Measurements from ENCODE around the gene ATP1B3. TPM values are rescaled to one million over a fixed set of nuclear protein-coding genes. Genes with fewer than 3 reads are reported as not detected.
"Not testable (repeated sequence)": the region's sequence is repeated elsewhere in the genome, so short reads cannot be mapped to it uniquely, and the experiment has no call there.

The ATP1B3 gene
- total RNA-seq, 4 donors from 2014 or later: 48.7 to 270 (median 228) TPM

DNA sequence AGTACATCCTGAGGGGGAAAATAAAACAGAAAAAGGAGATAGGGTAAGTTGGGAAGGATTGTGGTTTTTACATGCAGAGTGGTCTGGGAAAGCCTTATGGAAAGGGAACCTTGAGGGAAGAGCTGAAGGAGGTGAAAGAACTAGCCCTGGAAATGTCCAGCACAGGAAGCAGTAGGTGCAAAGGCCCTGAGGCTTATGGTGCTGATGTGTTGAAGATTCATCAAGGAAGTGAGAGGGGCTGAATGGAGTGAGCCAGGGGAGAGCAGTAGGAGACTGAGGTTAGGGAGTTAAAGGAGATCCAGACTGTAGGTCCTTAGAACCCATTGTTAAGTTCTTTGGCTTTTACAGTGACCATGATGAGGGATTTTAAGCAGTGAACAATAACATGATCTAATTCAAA is 33.0 kb downstream of the ATP1B3 start:
- Histone ChIP-seq H3K27ac (no peak overlapping the region), H3K4me3 (no peak overlapping the region), H3K9me3 (no peaks in the 10 kb centered on the region), H3K36me3 (peaks cover 0 to 65% (median 0%) of the 10 kb centered on the region in 3 donors), H3K27me3 (no peaks in the 10 kb centered on the region), H3K4me1 (no peaks in the 10 kb centered on the region)
- no peak for DNase-seq
- TF ChIP-seq POLR2A (IDR thresholded peaks at IDR 0.05): no peak
- TF ChIP-seq, protein P1, sequence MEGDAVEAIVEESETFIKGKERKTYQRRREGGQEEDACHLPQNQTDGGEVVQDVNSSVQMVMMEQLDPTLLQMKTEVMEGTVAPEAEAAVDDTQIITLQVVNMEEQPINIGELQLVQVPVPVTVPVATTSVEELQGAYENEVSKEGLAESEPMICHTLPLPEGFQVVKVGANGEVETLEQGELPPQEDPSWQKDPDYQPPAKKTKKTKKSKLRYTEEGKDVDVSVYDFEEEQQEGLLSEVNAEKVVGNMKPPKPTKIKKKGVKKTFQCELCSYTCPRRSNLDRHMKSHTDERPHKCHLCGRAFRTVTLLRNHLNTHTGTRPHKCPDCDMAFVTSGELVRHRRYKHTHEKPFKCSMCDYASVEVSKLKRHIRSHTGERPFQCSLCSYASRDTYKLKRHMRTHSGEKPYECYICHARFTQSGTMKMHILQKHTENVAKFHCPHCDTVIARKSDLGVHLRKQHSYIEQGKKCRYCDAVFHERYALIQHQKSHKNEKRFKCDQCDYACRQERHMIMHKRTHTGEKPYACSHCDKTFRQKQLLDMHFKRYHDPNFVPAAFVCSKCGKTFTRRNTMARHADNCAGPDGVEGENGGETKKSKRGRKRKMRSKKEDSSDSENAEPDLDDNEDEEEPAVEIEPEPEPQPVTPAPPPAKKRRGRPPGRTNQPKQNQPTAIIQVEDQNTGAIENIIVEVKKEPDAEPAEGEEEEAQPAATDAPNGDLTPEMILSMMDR (IDR thresholded peaks at IDR 0.05): no peak

DNA sequence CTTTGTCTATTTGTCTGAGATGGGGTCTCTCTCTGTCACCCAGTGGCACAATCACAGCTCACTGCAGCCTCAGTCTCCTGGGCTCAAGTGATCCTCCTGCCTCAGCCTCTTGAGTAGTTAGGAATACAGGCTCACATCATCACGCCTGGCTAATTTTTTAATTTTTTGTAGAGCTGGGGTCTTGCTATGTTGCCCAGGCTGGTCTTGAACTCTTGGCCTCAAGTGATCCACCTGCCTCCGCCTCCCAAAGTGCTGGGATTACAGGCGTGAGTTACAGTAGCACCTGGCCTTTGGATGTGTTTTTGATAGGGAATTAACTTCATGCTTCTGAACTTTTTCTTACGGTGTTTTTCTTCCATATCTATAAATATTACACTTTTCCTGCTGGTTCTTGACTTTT is 33.5 kb downstream of the ATP1B3 start:
- not testable (repeated sequence) for H3K4me3 ChIP-seq, H3K4me1 ChIP-seq, H3K9me3 ChIP-seq, DNase-seq, H3K27ac ChIP-seq, H3K27me3 ChIP-seq
- H3K36me3 ChIP-seq: peaks cover 0 to 71% (median 0%) of the 10 kb centered on the region in 3 donors

GRCh38 chr3:141913150-141913811 is 36.8 kb downstream of the ATP1B3 start:
- H3K9me3 ChIP-seq: no peaks in the 10 kb centered on the region
- no peak overlapping the region for H3K4me3 ChIP-seq
- DNase-seq: peak in 1 of 3 donors; percentile 76
- H3K27ac ChIP-seq: no peak overlapping the region
- peaks cover 0 to 73% (median 0%) of the 10 kb centered on the region in 3 donors for H3K36me3 ChIP-seq
- H3K27me3 ChIP-seq: no peaks in the 10 kb centered on the region
- no peaks in the 10 kb centered on the region for H3K4me1 ChIP-seq
- TF ChIP-seq, protein P1 (IDR thresholded peaks at IDR 0.05): peak; percentile 31 to 92 (median 78)
- TF ChIP-seq POLR2A (IDR thresholded peaks at IDR 0.05): no peak

- H3K27me3 ChIP-seq: no peaks in the 10 kb centered on the region
- no peaks in the 10 kb centered on the region for H3K4me1 ChIP-seq
- no peaks in the 10 kb centered on the region for H3K9me3 ChIP-seq
- DNase-seq: no peak
- TF ChIP-seq, protein P1 (IDR thresholded peaks at IDR 0.05): no peak
- no peak for TF ChIP-seq POLR2A (IDR thresholded peaks at IDR 0.05)
- H3K27ac ChIP-seq: no peak overlapping the region
- H3K36me3 ChIP-seq: peaks cover 0 to 73% (median 0%) of the 10 kb centered on the region in 3 donors
- H3K4me3 ChIP-seq: no peak overlapping the region
Observed at GRCh38 chr3:141914311-141914710, 37.9 kb downstream of the ATP1B3 start.

DNA sequence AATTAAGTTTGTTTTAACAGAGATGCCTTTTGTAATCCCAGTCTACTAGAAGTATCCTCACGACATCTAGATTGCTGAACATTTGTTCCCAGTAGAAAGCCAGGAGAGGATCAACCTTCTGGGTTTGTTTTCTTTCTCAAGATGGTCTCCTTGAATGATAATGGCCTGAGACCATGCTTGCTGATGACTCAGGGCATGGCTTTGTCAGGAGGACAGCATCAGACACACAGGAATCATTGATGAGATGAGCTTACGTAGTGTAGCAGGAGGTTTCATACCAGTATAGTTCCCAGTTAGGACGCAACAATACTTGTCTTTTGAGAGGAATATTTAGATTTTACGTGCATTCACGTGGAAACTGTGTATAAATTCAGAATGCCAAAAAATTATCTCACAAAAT is 38.6 kb downstream of the ATP1B3 start:
- H3K27me3 ChIP-seq: no peaks in the 10 kb centered on the region
- no peak for DNase-seq
- H3K4me1 ChIP-seq: no peaks in the 10 kb centered on the region
- H3K36me3 ChIP-seq: peaks cover 0 to 73% (median 0%) of the 10 kb centered on the region in 3 donors
- no peaks in the 10 kb centered on the region for H3K9me3 ChIP-seq
- TF ChIP-seq, protein P1 (IDR thresholded peaks at IDR 0.05): no peak
- TF ChIP-seq POLR2A (IDR thresholded peaks at IDR 0.05): no peak
- H3K27ac ChIP-seq: no peak overlapping the region
- no peak overlapping the region for H3K4me3 ChIP-seq

GRCh38 chr3:141915766-141916165 is 39.3 kb downstream of the ATP1B3 start:
- H3K4me1 ChIP-seq: no peaks in the 10 kb centered on the region
- H3K27ac ChIP-seq: no peak overlapping the region
- H3K36me3 ChIP-seq: peaks cover 0 to 79% (median 0%) of the 10 kb centered on the region in 3 donors
- H3K9me3 ChIP-seq: no peaks in the 10 kb centered on the region
- DNase-seq: no peak
- no peak for TF ChIP-seq POLR2A (IDR thresholded peaks at IDR 0.05)
- TF ChIP-seq, protein P1 (IDR thresholded peaks at IDR 0.05): no peak
- no peak overlapping the region for H3K4me3 ChIP-seq
- no peaks in the 10 kb centered on the region for H3K27me3 ChIP-seq

All from Peyer's patch (tissue), 4 donors.